T-helper 2 cell treated with Interferon-gamma antibody and Interleukin-4, amounts not matched to agents 5 μg/mL and 100 μg/mL, for 36 hours (primary cell): ENCODE data around the gene YARS2.
A peak's percentile ranks its signal among the peaks of the same experiment; 100 is the strongest.

Experiments used
- DNase-seq: peaks from one replicate; pipeline ENCODE4 v3.0.0; 2021; ENCODE audit warnings: low spot score
- H3K27ac Mint-ChIP-seq: one replicate; pipeline ENCODE4 v1.8.0; 2021; ENCODE audit warnings: mild to moderate bottlenecking, mixed read lengths
- H3K27me3 Mint-ChIP-seq: one replicate; pipeline ENCODE4 v1.8.0; 2021; ENCODE audit warnings: low read depth, mixed read lengths
- H3K36me3 Mint-ChIP-seq: one replicate; pipeline ENCODE4 v1.8.0; 2021; ENCODE audit warnings: low read depth, mixed read lengths
- H3K4me1 Mint-ChIP-seq: one replicate; pipeline ENCODE4 v1.8.0; 2021; ENCODE audit warnings: low read depth, mixed read lengths
- H3K4me3 Mint-ChIP-seq: one replicate; pipeline ENCODE4 v1.8.0; 2022; ENCODE audit warnings: mild to moderate bottlenecking, moderate library complexity, mixed read lengths
- H3K9me3 Mint-ChIP-seq: one replicate; pipeline ENCODE4 v1.8.0; 2021; ENCODE audit warnings: mixed read lengths

Gene YARS2

GRCh38 chr12:32770141-32770540, 14.4 kb upstream of the YARS2 start:
- no peak for DNase-seq
- Mint-ChIP-seq H3K27ac (no peak overlapping the region), H3K4me3 (no peak overlapping the region), H3K27me3 (no peaks in the 10 kb centered on the region), H3K4me1 (no peaks in the 10 kb centered on the region), H3K36me3 (no peaks in the 10 kb centered on the region), H3K9me3 (no peaks in the 10 kb centered on the region)

- Mint-ChIP-seq H3K27ac (no peak overlapping the region), H3K4me3 (no peak overlapping the region), H3K27me3 (no peaks in the 10 kb centered on the region), H3K9me3 (no peaks in the 10 kb centered on the region), H3K4me1 (no peaks in the 10 kb centered on the region), H3K36me3 (no peaks in the 10 kb centered on the region)
- no peak for DNase-seq
These were observed 12.8 kb upstream of the YARS2 start for GRCh38 chr12:32768518-32768917.

GRCh38 chr12:32765906-32766305, 10.2 kb upstream of the YARS2 start:
- H3K27me3 Mint-ChIP-seq = no peaks in the 10 kb centered on the region
- no peak overlapping the region for H3K4me3 Mint-ChIP-seq
- no peaks in the 10 kb centered on the region for H3K4me1 Mint-ChIP-seq
- no peak overlapping the region for H3K27ac Mint-ChIP-seq
- DNase-seq = no peak
- H3K9me3 Mint-ChIP-seq = no peaks in the 10 kb centered on the region
- no peaks in the 10 kb centered on the region for H3K36me3 Mint-ChIP-seq

- Mint-ChIP-seq H3K4me1 (no peaks in the 10 kb centered on the region), H3K36me3 (no peaks in the 10 kb centered on the region), H3K9me3 (no peaks in the 10 kb centered on the region), H3K4me3 (no peak overlapping the region), H3K27ac (no peak overlapping the region), H3K27me3 (no peaks in the 10 kb centered on the region)
- no peak for DNase-seq
These were observed 6.0 kb upstream of the YARS2 start for GRCh38 chr12:32761716-32762115.

- peaks cover 19% of the 10 kb centered on the region for H3K4me1 Mint-ChIP-seq
- H3K4me3 Mint-ChIP-seq = no peak overlapping the region
These were observed 1.5 kb upstream of the YARS2 start for GRCh38 chr12:32757157-32757556.

GRCh38 chr12:32756476-32757066, 874 bp upstream of the YARS2 start:
- Mint-ChIP-seq H3K36me3 (peaks cover 17% of the 10 kb centered on the region), H3K27ac (peak overlapping the region; percentile 62), H3K9me3 (no peaks in the 10 kb centered on the region), H3K4me3 (peak overlapping the region; percentile 74), H3K27me3 (no peaks in the 10 kb centered on the region), H3K4me1 (peaks cover 19% of the 10 kb centered on the region)
- DNase-seq = no peak

More at GRCh38 chr12:32757157-32757556, 1.5 kb upstream of the YARS2 start:
- no peaks in the 10 kb centered on the region for H3K27me3 Mint-ChIP-seq
- H3K36me3 Mint-ChIP-seq = peaks cover 13% of the 10 kb centered on the region
- no peak for DNase-seq
- no peaks in the 10 kb centered on the region for H3K9me3 Mint-ChIP-seq
- H3K27ac Mint-ChIP-seq = no peak overlapping the region

- Mint-ChIP-seq H3K36me3 (peaks cover 28% of the 10 kb centered on the region), H3K4me1 (peaks cover 19% of the 10 kb centered on the region), H3K27ac (peak overlapping the region; percentile 62), H3K27me3 (no peaks in the 10 kb centered on the region), H3K9me3 (no peaks in the 10 kb centered on the region), H3K4me3 (peak overlapping the region; percentile 74)
- DNase-seq = peak; percentile 77
These were observed 545 bp downstream of the YARS2 start for GRCh38 chr12:32755051-32755653.

- H3K9me3 Mint-ChIP-seq = no peaks in the 10 kb centered on the region
- no peaks in the 10 kb centered on the region for H3K27me3 Mint-ChIP-seq
- no peak for DNase-seq
- peaks cover 32% of the 10 kb centered on the region for H3K36me3 Mint-ChIP-seq
- peaks cover 19% of the 10 kb centered on the region for H3K4me1 Mint-ChIP-seq
- H3K27ac Mint-ChIP-seq = peak overlapping the region; percentile 48
- H3K4me3 Mint-ChIP-seq = peak overlapping the region; percentile 74
These were observed 1.6 kb downstream of the YARS2 start for GRCh38 chr12:32754111-32754510.

- DNase-seq = no peak
- H3K4me1 Mint-ChIP-seq = peaks cover 19% of the 10 kb centered on the region
- peaks cover 32% of the 10 kb centered on the region for H3K36me3 Mint-ChIP-seq
- H3K27ac Mint-ChIP-seq = peak overlapping the region; percentile 23
- H3K27me3 Mint-ChIP-seq = no peaks in the 10 kb centered on the region
- peak overlapping the region; percentile 74 for H3K4me3 Mint-ChIP-seq
- no peaks in the 10 kb centered on the region for H3K9me3 Mint-ChIP-seq
These were observed 2.1 kb downstream of the YARS2 start for GRCh38 chr12:32753605-32754004.

GRCh38 chr12:32743264-32743663, 12.4 kb downstream of the YARS2 start:
- H3K4me1 Mint-ChIP-seq = peaks cover 7% of the 10 kb centered on the region
- no peak overlapping the region for H3K27ac Mint-ChIP-seq
- H3K36me3 Mint-ChIP-seq = peaks cover 59% of the 10 kb centered on the region
- DNase-seq = no peak
- H3K27me3 Mint-ChIP-seq = no peaks in the 10 kb centered on the region
- no peaks in the 10 kb centered on the region for H3K9me3 Mint-ChIP-seq
- H3K4me3 Mint-ChIP-seq = no peak overlapping the region

- Mint-ChIP-seq H3K27ac (no peak overlapping the region), H3K9me3 (no peaks in the 10 kb centered on the region), H3K36me3 (peaks cover 56% of the 10 kb centered on the region), H3K4me3 (no peak overlapping the region), H3K4me1 (peaks cover 8% of the 10 kb centered on the region), H3K27me3 (no peaks in the 10 kb centered on the region)
- no peak for DNase-seq
These were observed 13.6 kb downstream of the YARS2 start for GRCh38 chr12:32742133-32742532.

GRCh38 chr12:32739279-32739678, 16.4 kb downstream of the YARS2 start:
- Mint-ChIP-seq H3K4me1 (peaks cover 8% of the 10 kb centered on the region), H3K36me3 (peaks cover 50% of the 10 kb centered on the region), H3K27me3 (no peaks in the 10 kb centered on the region), H3K4me3 (no peak overlapping the region), H3K9me3 (no peaks in the 10 kb centered on the region), H3K27ac (no peak overlapping the region)
- no peak for DNase-seq

GRCh38 chr12:32737715-32738114, 18.0 kb downstream of the YARS2 start:
- Mint-ChIP-seq H3K36me3 (peaks cover 49% of the 10 kb centered on the region), H3K27ac (no peak overlapping the region)

GRCh38 chr12:32736445-32736844, 19.3 kb downstream of the YARS2 start:
- H3K27ac Mint-ChIP-seq = no peak overlapping the region
- H3K9me3 Mint-ChIP-seq = no peaks in the 10 kb centered on the region
- H3K4me1 Mint-ChIP-seq = peaks cover 1% of the 10 kb centered on the region
- H3K27me3 Mint-ChIP-seq = no peaks in the 10 kb centered on the region
- H3K36me3 Mint-ChIP-seq = peaks cover 45% of the 10 kb centered on the region
- H3K4me3 Mint-ChIP-seq = no peak overlapping the region
- no peak for DNase-seq

More at GRCh38 chr12:32737715-32738114, 18.0 kb downstream of the YARS2 start:
- no peak for DNase-seq
- Mint-ChIP-seq H3K4me1 (peaks cover 4% of the 10 kb centered on the region), H3K9me3 (no peaks in the 10 kb centered on the region), H3K27me3 (no peaks in the 10 kb centered on the region), H3K4me3 (no peak overlapping the region)

GRCh38 chr12:32734952-32735351, 20.7 kb downstream of the YARS2 start:
- Mint-ChIP-seq H3K27ac (no peak overlapping the region), H3K27me3 (no peaks in the 10 kb centered on the region), H3K4me3 (no peak overlapping the region), H3K4me1 (peaks cover 1% of the 10 kb centered on the region), H3K9me3 (no peaks in the 10 kb centered on the region), H3K36me3 (peaks cover 46% of the 10 kb centered on the region)
- no peak for DNase-seq
